ENCODE data around the gene MNX1.

The MNX1 gene

DNA sequence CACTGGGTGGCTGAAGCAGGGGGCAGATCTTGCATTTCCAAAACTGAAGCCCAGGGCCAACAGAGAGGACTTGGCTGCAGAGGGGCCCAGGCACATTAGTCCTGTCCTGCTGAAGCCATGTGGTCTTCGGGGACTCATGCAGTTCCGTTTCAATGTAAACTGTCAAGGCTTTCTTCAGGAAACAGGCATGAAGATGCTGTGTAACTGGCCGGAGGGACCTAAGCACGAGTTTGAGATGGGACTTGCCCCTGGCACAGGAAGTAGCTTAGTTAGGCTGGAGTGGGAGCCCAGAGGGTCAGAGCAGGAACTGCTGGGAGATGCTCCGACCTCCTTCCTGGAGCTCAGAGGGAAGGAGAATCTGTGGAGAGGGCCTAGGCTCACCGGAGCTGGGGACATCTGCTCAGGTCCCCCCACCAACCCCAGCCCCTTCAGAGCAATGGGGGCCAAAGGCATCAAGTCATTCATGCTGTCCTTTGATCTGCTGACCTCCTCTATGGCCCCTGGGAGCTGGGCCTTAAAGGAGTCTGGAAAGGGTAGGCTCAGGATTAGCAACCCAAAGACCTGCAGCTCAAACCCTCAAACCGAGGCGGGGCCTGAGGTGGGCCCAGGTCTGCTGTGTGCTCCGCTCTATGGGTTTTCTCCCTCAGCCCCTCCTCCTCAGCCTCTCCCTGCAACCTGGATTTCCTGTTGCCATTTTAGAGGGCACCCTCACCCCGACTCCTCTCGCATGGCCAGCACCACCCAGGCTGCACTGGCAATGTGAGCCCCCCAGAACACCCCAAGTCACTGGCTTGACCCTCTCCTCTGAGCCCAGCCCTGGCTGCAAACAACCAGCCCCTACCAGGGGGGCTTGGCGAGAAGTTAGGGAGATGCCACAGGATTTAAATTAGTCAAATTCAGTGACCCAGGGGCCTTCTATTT is 4.4 kb upstream of the MNX1 start:
- DNase-seq, result no peak

DNA sequence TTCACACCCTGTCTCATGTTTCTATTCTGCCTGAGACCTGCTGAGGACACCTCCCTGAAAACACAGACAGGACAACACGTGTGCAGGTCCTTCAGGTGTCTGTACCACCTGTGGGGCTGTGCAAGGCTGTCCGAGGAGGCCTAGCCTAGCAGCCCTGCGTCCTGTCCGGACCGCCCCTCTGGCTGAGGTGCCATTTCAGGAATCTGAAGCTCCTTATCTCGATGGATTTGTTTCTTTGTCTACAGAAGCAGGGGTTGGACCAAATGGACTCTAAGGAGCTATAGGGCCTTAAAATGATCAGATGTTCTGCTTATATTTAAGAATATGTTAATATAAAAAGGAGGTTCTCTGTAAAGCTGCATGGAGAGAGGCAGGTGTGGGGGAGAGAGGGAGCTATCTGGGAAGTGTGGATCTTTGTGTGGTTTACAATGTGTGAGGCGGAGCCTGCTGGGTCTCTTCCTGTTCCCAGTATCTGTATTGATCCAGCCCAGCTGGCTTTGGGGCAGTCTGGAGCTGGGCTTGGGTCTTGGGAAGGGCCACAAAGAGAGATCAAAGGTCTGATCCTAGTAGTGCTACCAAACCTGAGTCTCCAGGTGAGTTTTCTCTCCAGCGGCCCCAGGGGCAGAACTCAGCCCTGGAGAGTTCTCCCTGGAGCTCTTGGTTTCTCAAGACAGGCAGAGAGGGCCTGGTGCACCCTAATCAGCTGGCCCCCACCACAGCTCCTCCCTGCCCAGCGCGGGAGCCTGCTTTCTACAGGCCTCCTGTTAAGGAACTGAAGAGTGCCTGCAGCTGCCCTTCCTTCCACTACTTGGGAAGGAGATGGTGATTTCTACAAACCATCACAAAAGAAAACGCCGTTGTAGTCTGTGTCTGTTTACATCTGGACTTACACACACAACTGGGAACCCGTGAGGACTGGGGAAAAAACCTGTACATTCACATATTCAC is 3.4 kb upstream of the MNX1 start:
- no peak for DNase-seq

DNA sequence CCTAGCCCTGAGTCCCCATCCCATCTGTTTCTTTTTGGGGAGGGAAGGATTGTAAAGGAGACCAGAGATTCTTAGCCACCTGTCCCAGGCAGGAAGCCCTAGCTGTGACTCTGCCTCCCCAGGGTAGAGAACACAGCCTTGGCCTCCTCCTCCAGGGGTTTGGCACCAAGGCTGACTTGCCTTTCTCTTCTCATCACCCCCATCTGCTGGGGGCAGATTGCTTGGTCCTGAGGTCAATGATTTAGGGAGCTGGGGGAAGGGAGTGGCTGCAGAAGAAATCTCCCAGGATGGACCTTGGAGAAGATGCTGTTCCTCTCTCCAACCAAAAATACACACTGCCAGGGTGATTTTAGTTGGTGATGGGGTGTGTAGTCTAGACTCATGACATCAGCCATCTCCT is 2.6 kb upstream of the MNX1 start:
- DNase-seq, result no peak

DNA sequence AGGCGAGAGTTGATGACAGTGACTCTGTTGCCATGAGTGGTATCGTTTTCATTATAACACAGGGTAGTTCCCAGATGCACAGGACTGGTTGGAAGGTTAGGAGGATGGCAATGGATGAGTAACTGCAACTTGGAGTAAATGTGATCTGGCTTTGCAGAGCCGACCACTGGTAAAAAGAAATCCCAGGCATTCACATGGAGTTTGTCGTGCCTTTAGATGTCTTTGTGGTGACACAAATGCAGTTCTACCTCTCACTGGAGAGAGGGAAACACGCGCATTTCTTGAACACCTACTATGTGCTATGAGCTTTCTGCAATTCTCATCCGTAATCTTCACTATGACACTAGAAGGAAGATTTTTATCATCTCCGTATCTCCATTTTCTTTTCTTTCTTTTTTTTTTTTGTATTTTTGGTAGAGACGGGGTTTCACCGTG is 1.7 kb upstream of the MNX1 start:
- no peak for DNase-seq

DNA sequence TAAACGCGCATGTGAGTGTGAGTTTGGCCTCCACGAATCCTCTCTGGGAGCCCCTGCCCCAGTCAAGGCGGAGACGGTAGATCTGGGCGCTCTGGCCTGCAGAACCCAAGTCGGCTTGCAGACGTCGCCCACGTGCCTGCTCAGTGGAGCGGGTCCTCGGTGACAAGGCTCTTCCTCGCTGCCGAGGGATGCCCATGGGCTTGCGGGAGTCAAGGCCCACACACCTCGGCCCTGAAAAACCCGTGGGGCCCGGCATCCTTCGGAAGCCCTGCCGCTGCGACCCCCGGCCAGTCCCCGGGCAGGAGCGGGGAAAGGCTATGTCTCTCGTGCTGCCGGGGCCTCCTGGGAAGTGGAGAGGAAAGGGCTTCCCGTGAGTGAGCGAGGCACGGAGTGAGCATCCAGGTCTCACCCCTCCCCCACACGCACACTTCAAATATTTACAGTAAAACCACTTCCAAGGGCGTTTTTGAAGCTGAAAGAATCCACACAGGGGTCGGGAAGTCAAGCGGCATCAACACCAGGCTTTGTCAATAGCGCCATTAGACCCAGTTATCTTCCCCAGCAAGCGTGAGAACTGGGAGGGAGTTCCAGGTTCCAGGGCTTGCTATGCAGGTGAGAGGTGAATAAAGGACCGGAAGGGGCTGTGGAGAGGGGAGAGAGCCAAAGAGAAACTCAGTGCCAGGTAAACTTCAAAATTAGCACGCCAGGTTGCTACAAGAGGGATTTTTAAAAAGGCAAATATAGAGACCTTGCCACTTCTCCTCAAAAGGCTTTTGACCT is 1.1 kb upstream of the MNX1 start:
- DNase-seq, result no peak

DNA sequence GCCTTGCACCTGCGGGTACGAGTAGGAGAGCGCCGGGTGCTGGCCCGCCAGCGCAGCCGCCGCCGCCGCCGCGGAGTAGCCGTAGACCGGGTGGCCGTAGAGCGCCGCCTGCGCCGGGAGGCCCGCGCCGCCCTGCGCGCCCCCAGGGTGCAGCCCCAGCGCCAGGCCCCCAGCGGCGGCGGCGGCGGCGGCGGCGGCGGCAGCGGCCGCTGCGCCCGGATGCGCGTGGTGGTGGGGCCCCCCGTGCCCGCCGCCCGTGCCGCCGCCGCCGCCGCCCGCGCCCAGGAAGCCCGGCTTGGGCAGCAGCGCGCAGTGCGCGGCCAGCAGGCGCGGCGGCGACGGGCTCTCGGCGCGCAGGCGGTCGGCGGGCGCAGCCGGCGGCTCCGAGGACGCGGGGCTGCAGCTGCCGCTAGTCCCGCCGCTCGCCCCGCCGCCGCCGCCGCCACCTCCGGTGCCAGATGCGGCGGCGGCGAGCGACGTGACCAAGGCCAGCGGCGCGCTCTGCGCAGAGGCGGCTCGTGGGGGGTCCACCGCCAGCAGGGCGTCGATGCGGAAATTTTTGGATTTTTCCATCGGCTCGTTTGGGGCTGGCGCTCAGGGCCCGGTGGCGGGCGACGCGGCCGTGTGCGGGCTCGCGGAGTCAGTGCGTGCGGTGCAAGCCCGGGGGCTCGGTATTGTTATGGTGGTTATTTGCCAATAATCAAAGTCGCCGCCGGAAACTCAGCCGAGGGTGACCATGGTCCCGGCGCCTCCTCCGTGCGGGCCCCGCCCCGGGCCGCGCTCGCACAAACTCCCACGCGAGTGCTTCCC is 480 bp downstream of the MNX1 start:
- no peak for DNase-seq

DNA sequence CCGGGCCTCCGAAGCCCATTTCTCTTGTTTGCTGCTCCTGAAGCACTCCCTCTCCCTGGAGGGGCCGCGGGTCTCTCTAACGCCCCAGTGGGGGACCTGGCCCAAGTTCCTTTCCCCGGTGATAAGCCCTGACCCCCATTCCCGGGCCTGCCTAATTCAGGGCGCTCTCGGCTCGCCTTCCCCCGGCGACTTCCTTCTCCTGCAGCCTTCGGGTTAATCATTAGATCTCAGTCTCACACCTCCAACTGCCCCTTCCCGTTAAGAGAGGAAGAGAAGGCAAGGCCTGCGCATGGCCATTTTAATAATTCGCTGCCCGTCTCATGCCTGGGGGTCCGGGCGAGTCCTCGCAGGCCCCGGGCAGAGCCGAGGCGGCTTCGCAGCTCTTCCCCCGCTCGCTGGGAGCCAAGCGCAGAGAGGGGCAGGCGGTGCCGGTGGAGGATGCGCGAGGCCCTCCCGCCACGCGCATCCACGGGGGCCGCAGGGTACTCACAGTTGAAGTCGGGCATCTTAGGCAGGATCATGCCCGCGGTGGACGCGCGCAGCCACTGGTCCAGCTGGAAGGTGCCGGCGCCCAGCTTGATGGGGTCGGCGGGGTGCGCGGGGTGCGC is 1.2 kb downstream of the MNX1 start:
- DNase-seq, result no peak

DNA sequence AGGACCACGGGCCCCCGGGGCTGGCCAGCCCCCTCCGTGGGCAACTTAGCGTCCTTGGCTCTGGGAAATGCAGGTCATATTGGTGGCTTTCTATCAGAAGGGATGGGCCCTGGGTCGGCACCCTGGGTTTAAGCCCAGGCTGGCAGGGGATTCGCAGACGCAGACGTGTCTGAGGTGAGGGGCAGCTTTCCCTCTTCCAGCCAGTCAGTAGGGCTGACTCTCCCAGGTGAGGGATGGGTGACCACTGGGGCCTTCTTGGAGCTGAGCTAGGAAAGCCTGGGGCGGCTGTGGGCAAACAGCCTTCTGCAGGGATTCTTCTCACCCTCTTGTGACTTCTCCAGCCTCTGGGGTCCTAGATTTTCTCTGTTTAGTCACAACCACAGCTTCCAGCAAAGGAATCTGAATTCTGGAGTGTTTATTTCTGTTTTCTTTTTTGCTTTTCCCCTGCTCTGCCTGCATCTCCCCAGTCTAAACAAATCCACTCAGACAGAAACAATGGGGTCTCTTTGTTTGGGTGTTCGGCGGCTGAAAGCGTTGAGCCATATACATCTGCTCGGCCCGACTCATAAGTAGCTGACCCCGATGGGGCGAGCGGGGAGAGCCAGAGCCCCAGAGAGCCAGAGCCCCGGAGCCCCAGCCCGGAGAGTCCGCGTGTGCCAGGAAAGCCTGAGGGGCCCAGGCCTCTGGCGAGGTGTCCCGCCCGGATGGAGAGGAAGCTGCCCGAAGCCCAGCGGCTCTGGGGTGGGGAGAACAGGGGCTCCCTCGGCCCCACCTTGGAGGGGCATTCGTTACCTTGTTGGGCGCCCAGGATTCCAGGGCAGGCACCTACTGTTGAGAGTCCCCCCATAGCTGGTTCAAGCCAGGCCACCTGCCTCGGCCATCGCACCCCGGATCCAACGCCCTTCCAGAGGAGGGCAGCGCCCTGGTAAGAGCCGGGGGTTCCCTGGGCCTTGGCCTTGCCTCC is 2.0 kb downstream of the MNX1 start:
- no peak for DNase-seq

DNA sequence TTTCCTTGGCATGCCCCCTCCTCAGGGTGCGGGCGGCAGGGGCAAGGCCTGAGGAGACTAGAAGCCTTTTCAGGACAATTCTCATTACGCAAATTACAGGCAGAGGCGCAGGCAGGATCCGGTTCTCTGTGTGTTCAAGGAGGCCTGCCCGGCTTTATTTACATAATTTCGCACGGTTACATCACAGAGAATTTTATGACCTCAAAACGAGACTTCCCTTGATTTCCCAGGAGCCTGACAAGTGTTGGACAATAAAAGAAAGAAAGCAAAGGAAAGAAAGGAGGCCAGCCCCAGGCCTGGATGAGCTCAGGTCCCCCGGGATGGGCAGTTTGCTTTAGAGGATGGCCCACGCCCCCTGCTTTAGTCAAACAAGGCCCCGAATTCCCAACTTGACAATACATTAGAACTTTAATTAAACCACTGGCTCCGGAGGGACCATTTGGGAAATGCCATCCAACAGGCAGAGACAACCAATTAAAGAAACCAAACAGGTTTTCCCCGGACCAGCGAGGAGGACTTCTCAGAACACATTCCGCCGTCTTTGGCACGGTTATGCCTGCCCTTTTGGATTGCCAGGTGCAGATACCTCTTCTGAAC is 2.9 kb downstream of the MNX1 start:
- DNase-seq, result no peak

DNA sequence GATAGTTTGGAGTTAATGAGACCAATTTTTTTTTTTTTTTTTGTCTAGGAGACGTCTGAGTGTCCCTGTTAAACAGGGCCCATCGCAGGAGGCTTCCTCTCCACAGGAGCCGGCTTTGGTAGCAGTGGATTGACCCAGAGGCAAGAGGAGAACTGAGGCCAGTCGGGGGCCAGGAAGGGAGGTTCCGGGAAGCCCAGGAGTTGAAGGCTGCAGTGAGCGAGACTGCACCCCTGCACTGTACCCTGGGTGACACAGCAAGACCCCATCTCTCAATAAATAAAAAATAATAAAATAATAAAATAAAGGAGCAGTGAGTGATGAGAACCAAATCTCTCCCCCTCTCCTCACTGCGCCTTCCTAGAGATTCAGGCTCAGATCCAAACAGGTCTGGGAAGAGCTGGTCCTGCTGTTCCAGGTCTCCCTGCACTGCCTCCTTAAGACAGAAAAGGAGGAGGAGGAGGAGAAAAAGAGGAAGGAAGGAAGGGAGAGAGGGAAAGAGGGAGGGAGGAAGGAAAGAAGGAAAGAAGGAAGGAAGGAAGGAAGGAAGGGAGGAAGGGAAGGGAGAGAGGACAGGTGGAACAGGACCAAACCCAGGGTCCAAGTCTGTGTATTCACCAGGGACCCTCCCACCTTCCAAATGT is 3.5 kb downstream of the MNX1 start:
- no peak for DNase-seq

DNA sequence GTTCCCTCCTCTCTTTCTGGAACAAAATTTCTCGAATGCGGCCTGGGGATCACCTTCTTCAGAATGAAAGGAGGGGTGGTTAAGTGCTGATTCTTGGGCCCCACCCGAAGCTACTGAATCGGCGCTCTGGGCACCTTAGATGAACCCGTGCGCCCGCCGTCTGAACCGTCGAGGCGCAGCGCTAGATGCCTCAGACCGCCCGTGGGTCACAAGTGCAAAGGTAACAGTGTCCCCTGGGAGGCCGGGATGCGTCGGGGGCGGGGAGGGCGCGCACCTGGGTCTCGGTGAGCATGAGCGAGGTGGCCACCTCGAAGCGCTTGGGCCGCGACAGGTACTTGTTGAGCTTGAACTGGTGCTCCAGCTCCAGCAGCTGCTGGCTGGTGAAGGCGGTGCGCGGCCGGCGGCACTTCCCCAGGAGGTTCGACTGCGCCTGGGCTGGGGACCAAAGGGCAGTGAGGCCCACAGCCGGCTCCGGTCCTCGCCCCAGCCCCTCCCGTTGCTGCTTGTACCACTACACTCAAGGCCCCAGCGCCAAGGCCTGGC is 4.2 kb downstream of the MNX1 start:
- no peak for DNase-seq

DNA sequence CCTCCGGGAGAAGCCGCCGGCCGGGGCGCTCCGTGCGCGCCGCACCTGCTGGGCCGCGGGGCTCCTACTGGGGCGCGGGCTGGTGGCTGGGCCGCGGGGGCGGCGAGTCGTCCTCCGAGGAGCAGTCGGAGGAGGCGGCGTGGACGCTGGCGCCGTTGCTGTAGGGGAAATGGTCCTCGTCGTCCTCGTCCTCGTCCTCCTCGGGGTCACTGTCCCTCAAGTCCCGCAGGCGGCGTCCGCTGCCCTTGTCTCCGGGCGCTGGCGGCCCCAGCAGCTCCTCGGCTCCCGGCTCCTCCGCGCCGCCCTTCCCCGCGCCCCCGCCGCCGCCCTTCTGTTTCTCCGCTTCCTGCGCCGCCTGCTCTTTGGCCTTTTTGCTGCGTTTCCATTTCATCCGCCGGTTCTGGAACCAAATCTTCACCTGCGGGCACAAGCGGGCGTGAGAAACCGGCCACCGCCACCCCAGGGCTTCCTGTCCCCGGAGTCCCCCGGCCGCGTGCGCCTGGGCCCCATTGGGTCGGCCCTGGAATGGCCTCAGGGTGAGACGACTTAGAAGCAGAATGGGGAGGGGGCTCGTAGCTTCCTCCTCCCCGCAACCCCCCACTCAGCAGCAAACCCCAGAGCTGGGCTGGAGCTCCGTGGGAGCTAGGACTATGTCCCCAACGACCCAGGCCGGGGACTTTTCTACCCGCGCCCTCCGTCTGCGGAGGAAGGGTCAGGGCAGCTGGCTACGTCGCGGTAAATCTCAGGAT is 4.8 kb downstream of the MNX1 start:
- DNase-seq, result no peak

DNA sequence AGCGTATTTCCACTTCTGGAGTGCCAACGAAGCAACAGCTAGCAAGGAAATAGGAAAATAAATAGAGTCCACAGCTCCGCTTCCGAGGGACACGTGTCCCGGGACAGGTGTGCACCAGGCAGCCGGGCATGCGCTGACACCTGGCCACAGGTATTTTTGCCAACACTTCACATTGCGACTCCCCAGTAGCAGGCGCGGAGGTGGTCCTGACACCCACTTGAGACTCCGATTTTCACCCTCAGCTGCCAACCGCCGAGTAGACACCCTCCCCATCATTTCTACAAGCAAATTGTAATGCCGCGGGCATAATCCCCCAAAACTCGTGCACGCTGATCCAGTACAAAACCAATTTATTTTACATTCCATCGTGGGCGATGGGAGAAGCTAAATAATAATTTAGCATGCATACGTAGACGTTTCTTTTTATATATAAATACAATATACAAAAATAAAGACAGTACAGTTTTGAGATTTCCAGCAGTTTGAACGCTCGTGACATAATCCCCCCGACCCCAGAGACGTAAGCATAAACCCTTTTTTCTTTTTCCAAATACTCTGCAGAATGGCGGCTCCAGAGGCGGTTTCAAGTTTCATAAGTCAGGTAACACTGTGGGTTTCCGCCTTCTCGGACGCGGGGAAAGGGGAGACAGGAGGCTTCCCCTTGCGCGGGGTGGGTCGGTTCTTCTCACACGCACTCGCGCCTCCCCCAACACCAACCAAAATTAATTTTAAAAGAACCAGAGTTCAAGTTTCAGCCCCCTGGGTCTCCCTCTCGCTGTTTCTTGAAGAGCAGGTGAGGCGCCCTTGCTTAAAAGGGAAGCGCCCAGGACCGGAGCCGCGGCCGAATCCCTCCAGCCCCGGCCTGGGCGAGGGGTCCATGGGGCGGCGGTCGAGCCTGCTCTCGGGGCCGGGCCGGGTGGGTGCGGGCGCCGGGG is 5.7 kb downstream of the MNX1 start:
- DNase-seq, result no peak

DNA sequence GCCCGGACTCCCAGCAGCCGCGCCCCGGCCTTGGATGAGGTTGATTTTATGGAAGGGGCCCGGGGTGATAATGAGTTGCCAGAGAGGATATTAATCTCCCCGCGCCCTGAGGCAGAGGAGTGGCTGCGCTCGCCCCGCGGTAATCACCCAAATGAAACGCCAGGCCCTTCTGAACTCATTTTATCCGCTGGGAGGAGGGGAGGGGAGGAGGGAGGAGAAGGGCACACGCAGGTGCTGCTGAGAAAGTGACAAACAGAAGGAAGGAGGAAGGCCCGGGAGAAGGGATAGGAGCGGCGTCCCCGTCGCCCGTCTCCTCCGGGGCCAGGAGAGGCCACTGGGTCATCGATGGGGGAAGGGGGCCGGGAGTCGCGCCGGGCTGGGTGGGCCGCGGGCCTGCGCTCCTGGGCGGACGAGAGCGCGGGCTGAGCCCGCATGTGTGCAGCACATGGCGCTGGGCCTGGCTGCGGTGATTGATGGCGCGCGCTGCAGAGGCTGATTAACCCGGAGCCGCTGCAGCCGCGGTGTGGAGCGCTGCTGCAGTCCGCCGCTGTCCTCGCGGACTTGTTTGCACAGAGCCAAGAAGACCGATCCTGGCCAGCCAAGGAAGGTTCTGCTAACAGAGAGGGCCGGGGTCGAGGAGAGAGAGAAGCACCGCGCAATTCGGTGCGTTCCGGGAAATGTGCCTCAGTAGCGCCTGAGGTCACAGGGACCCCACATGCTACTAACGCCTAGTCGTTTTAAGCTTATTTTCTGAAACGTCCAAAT is 6.5 kb downstream of the MNX1 start:
- DNase-seq, result no peak

DNA sequence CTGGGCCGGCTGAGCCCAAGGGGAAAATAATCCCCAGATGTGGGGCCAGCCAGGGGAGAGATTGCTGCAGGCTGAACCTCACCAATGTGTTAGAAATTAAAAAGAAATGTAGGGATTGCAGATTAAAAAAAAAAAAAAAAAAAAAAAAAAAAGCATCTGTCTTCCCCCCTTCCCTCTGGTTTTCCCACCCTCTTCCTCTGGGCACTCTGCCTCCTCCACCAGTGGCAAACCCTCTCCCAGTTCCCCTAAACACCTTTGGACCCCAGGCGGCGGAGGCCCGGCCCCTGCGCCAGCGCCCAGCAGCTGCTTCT is 7.1 kb downstream of the MNX1 start:
- no peak for DNase-seq

DNA sequence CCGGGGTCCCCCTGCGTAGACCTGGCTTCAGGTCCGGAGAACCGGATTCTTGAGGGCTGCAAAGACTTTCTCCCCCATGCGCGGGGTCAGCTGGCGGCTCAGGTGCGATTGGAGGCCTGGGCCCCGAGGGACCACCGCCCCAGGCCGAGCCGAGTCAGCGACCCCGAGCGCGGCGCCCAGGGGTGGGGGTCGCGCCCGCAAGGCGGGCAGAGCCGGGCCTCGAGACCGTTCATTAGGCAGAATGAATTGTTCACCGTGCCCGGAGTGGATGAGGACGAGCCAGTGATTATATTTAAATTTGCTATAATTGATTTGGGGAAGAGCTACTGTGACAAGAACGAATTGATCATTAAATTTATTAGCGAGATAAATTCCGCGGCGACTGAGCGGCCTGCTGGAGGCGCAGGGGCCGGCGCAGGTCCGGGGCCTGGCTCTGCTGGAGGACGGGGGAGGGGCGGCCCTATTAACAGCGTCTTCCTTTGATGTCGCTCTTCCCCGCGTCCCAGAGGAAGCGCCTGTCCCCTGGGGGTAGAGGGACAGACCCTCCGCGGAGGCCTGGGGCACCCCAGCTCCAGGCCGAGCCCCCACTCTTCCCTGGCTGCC is 7.5 kb downstream of the MNX1 start:
- no peak for DNase-seq

Measured in CD4-positive, alpha-beta T cell treated with Interleukin-17A for 1 hour (primary cell).